Urinary bladder (tissue), 4 donors: Measurements from ENCODE around the gene GRIN2A. TPM values are rescaled to one million over a fixed set of nuclear protein-coding genes. Genes with fewer than 3 reads are reported as not detected.

ENCODE experiments used
- DNase-seq: peaks from one replicate; pipeline ENCODE4 v3.0.0-alpha.2; 2015; ENCODE audit errors: extremely low spot score
- H3K27ac ChIP-seq: one replicate; pipeline ENCODE4 v1.5.1; 2013; ENCODE audit warnings: low read depth, mild to moderate bottlenecking, moderate library complexity
- H3K36me3 ChIP-seq: one replicate; pipeline ENCODE4 v1.6.1; 2013; ENCODE audit warnings: mild to moderate bottlenecking, moderate library complexity; ENCODE audit not compliant: insufficient read depth
- H3K4me1 ChIP-seq: one replicate; pipeline ENCODE4 v1.6.1; 2013; ENCODE audit warnings: mild to moderate bottlenecking, moderate library complexity; ENCODE audit not compliant: insufficient read depth
- H3K4me3 ChIP-seq: one replicate; pipeline ENCODE4 v1.5.1; 2013; ENCODE audit warnings: low read depth, low read length
- WGBS: extraction: QIAGEN DNeasy Blood & Tissue Kit; methylation state at CpG from one replicate; pipeline ENCODE4 v1.1.7; 2013; 5-methylcytosine and 5-hydroxymethylcytosine counted together
- polyA plus RNA-seq: library from polyadenylated mRNA; stranded (reverse); fragments of 200-250 nt; gene quantifications from one replicate; pipeline ENCODE4 v1.2.3, GENCODE V29; 2013
- total RNA-seq: library from RNA; depleted of rRNA; stranded (reverse); fragments of >200 nt; gene quantifications from one replicate; pipeline ENCODE4 v1.2.3, GENCODE V29; 2014
- donor health status: healthy with polysubstance abuse.
- donor health status: healthy.

Gene GRIN2A
- total and polyA plus RNA-seq, 2 donors, result 0.06 to 0.21 TPM

GRCh38 chr16:9843424-9844018 is 338.7 kb downstream of the GRIN2A start:
- H3K36me3 ChIP-seq, result no peaks in the 10 kb centered on the region
- H3K27ac ChIP-seq, result no peak overlapping the region
- H3K4me1 ChIP-seq, result no peaks in the 10 kb centered on the region
- WGBS, result 77% methylated on average over 3 of the region's 3 CpGs
- no peak overlapping the region for H3K4me3 ChIP-seq
- no peak for DNase-seq

- Histone ChIP-seq H3K36me3 (no peaks in the 10 kb centered on the region), H3K4me3 (no peak overlapping the region), H3K4me1 (no peaks in the 10 kb centered on the region), H3K27ac (no peak overlapping the region)
- 76% methylated on average over 4 of the region's 4 CpGs for whole genome bisulfite sequencing
- no peak for DNase-seq
These were observed 341.2 kb downstream of the GRIN2A start for GRCh38 chr16:9840761-9841665.

- WGBS, result 82% methylated on average over 2 of the region's 2 CpGs
- Histone ChIP-seq H3K4me1 (no peaks in the 10 kb centered on the region), H3K36me3 (no peaks in the 10 kb centered on the region), H3K27ac (no peak overlapping the region), H3K4me3 (no peak overlapping the region)
- DNase-seq, result no peak
These were observed 344.7 kb downstream of the GRIN2A start for GRCh38 chr16:9837481-9837880.

- no peak overlapping the region for H3K27ac ChIP-seq
- H3K4me3 ChIP-seq, result no peak overlapping the region
- no peaks in the 10 kb centered on the region for H3K4me1 ChIP-seq
- peak; percentile 6 for DNase-seq
- 48% methylated on average over 9 of the region's 9 CpGs for WGBS
- H3K36me3 ChIP-seq, result no peaks in the 10 kb centered on the region
These were observed 346.0 kb downstream of the GRIN2A start for GRCh38 chr16:9836118-9836736.

GRCh38 chr16:9827062-9827752 is 355.0 kb downstream of the GRIN2A start:
- H3K4me1 ChIP-seq, result no peaks in the 10 kb centered on the region
- H3K4me3 ChIP-seq, result no peak overlapping the region
- no peak overlapping the region for H3K27ac ChIP-seq
- DNase-seq, result no peak
- WGBS, result 22% methylated on average over 9 of the region's 9 CpGs
- no peaks in the 10 kb centered on the region for H3K36me3 ChIP-seq

GRCh38 chr16:9826656-9827055 is 355.6 kb downstream of the GRIN2A start:
- Histone ChIP-seq H3K4me1 (no peaks in the 10 kb centered on the region), H3K36me3 (no peaks in the 10 kb centered on the region), H3K27ac (no peak overlapping the region), H3K4me3 (no peak overlapping the region)
- DNase-seq, result no peak
- WGBS, result 61% methylated on average over 2 of the region's 2 CpGs

GRCh38 chr16:9824200-9825068 is 357.8 kb downstream of the GRIN2A start:
- no peaks in the 10 kb centered on the region for H3K4me1 ChIP-seq
- WGBS, result 73% methylated on average over 12 of the region's 12 CpGs
- no peak for DNase-seq
- H3K36me3 ChIP-seq, result no peaks in the 10 kb centered on the region
- H3K4me3 ChIP-seq, result no peak overlapping the region
- H3K27ac ChIP-seq, result no peak overlapping the region

GRCh38 chr16:9823510-9823909 is 358.7 kb downstream of the GRIN2A start:
- no peak overlapping the region for H3K27ac ChIP-seq
- no peak overlapping the region for H3K4me3 ChIP-seq
- DNase-seq, result no peak
- 55% methylated on average over 3 of the region's 3 CpGs for WGBS
- no peaks in the 10 kb centered on the region for H3K36me3 ChIP-seq
- no peaks in the 10 kb centered on the region for H3K4me1 ChIP-seq

GRCh38 chr16:9821970-9822369 is 360.3 kb downstream of the GRIN2A start:
- Histone ChIP-seq H3K4me1 (no peaks in the 10 kb centered on the region), H3K27ac (no peak overlapping the region), H3K4me3 (no peak overlapping the region), H3K36me3 (no peaks in the 10 kb centered on the region)
- DNase-seq, result no peak
- 44% methylated on average over 7 of the region's 7 CpGs for WGBS

- no peaks in the 10 kb centered on the region for H3K4me1 ChIP-seq
- DNase-seq, result no peak
- no peak overlapping the region for H3K27ac ChIP-seq
- H3K36me3 ChIP-seq, result no peaks in the 10 kb centered on the region
- WGBS, result 58% methylated on average over 3 of the region's 3 CpGs
- no peak overlapping the region for H3K4me3 ChIP-seq
These were observed 360.9 kb downstream of the GRIN2A start for GRCh38 chr16:9821331-9821730.

- no peaks in the 10 kb centered on the region for H3K36me3 ChIP-seq
These were observed 361.6 kb downstream of the GRIN2A start for GRCh38 chr16:9820476-9821246.

GRCh38 chr16:9818702-9819101 is 363.5 kb downstream of the GRIN2A start:
- Histone ChIP-seq H3K36me3 (no peaks in the 10 kb centered on the region), H3K4me3 (no peak overlapping the region), H3K27ac (no peak overlapping the region), H3K4me1 (no peaks in the 10 kb centered on the region)
- WGBS, result 84% methylated on average over 1 of the region's 1 CpG
- no peak for DNase-seq

More at GRCh38 chr16:9820476-9821246, 361.6 kb downstream of the GRIN2A start:
- WGBS, result 34% methylated on average over 8 of the region's 8 CpGs
- DNase-seq, result no peak
- Histone ChIP-seq H3K4me3 (no peak overlapping the region), H3K4me1 (no peaks in the 10 kb centered on the region), H3K27ac (no peak overlapping the region)
